Measurements from ENCODE around the gene PC.

PC gene

GRCh38 chr11:66886671-66887221 lies 71.4 kb downstream of the PC start:
- peak; percentile 74 for DNase-seq (ENCODE audit: low read depth)
- no peak for TF ChIP-seq CTCF (IDR thresholded peaks at IDR 0.05; ENCODE audit: insufficient read depth, low read depth, low read length, missing control alignments)
- no peak overlapping the region for H3K4me3 ChIP-seq (ENCODE audit: low read length)

- DNase-seq (ENCODE audit: low read depth): no peak
- no peak for TF ChIP-seq CTCF (IDR thresholded peaks at IDR 0.05; ENCODE audit: insufficient read depth, low read depth, low read length, missing control alignments)
Observed at GRCh38 chr11:66885950-66886440, 72.2 kb downstream of the PC start.

GRCh38 chr11:66885469-66885868 lies 72.7 kb downstream of the PC start:
- TF ChIP-seq CTCF (IDR thresholded peaks at IDR 0.05; ENCODE audit: insufficient read depth, low read depth, low read length, missing control alignments): no peak
- DNase-seq (ENCODE audit: low read depth): no peak
- no peak overlapping the region for H3K4me3 ChIP-seq (ENCODE audit: low read length)

More at GRCh38 chr11:66885950-66886440, 72.2 kb downstream of the PC start:
- no peak overlapping the region for H3K4me3 ChIP-seq (ENCODE audit: low read length)

- no peak for DNase-seq (ENCODE audit: low read depth)
- no peak overlapping the region for H3K4me3 ChIP-seq (ENCODE audit: low read length)
- TF ChIP-seq CTCF (IDR thresholded peaks at IDR 0.05; ENCODE audit: insufficient read depth, low read depth, low read length, missing control alignments): no peak
Observed at GRCh38 chr11:66884443-66884842, 73.7 kb downstream of the PC start.

- no peak overlapping the region for H3K4me3 ChIP-seq (ENCODE audit: low read length)
- DNase-seq (ENCODE audit: low read depth): peak; percentile 85
- peak; percentile 73 for TF ChIP-seq CTCF (IDR thresholded peaks at IDR 0.05; ENCODE audit: insufficient read depth, low read depth, low read length, missing control alignments)
Observed at GRCh38 chr11:66883016-66883965, 74.9 kb downstream of the PC start.

- TF ChIP-seq CTCF (IDR thresholded peaks at IDR 0.05; ENCODE audit: insufficient read depth, low read depth, low read length, missing control alignments): no peak
- no peak for DNase-seq (ENCODE audit: low read depth)
- no peak overlapping the region for H3K4me3 ChIP-seq (ENCODE audit: low read length)
Observed at GRCh38 chr11:66882561-66883015, 75.6 kb downstream of the PC start.

Data from epithelial cell of esophagus (primary cell).